WERI-Rb-1 (cell line): ENCODE measurements around the gene MAGI2.
"Not testable (repeated sequence)": the region's sequence is repeated elsewhere in the genome, so short reads cannot be mapped to it uniquely, and the experiment has no call there.

Source experiments
- DNase-seq: peaks from one replicate; pipeline ENCODE4 v3.0.0-alpha.2; 2020
- H3K27ac ChIP-seq: fragments of 250-450 bp; sonication (Bioruptor Pico); 2 replicates; pipeline ENCODE4 v1.5.1; 2020; ENCODE audit warnings: mild to moderate bottlenecking, moderate library complexity
- H3K27me3 ChIP-seq: fragments of 250-450 bp; sonication (Bioruptor Pico); 2 replicates; pipeline ENCODE4 v1.5.1; 2021; ENCODE audit warnings: mild to moderate bottlenecking, low read depth, moderate library complexity; ENCODE audit not compliant: insufficient read depth, severe bottlenecking
- H3K36me3 ChIP-seq: fragments of 250-450 bp; sonication (Bioruptor Pico); 2 replicates; pipeline ENCODE4 v1.5.1; 2020; ENCODE audit warnings: mild to moderate bottlenecking, moderate library complexity
- H3K4me3 ChIP-seq: 2 replicates; pipeline ENCODE4 v1.5.1; 2011; ENCODE audit warnings: low read depth, mild to moderate bottlenecking, control low read depth, low read length
- H3K9me3 ChIP-seq: fragments of 250-450 bp; sonication (Bioruptor Pico); 2 replicates; pipeline ENCODE4 v1.5.1; 2021; ENCODE audit warnings: mild to moderate bottlenecking, moderate library complexity; ENCODE audit not compliant: severe bottlenecking
- CTCF ChIP-seq: IDR thresholded peaks from 2 replicates; pipeline ENCODE4 v1.5.1; 2011; ENCODE audit warnings: low read depth, mild to moderate bottlenecking, control low read depth, inconsistent platforms, low read length

The MAGI2 gene

GRCh38 chr7:78006063-78006755 is 1447.3 kb downstream of the MAGI2 start:
- Histone ChIP-seq H3K9me3 (no peaks in the 10 kb centered on the region), H3K27ac (no peak overlapping the region), H3K36me3 (no peaks in the 10 kb centered on the region), H3K27me3 (no peaks in the 10 kb centered on the region), H3K4me3 (no peak overlapping the region)
- TF ChIP-seq CTCF: no peak
- DNase-seq: no peak

- H3K27ac ChIP-seq: no peak overlapping the region
- TF ChIP-seq CTCF: no peak
- H3K9me3 ChIP-seq: no peaks in the 10 kb centered on the region
- no peaks in the 10 kb centered on the region for H3K27me3 ChIP-seq
- DNase-seq: no peak
- no peak overlapping the region for H3K4me3 ChIP-seq
- H3K36me3 ChIP-seq: no peaks in the 10 kb centered on the region
Observed at GRCh38 chr7:78002715-78003114, 1450.8 kb downstream of the MAGI2 start.

- no peak for TF ChIP-seq CTCF
- no peaks in the 10 kb centered on the region for H3K27me3 ChIP-seq
Observed at GRCh38 chr7:78002021-78002420, 1451.4 kb downstream of the MAGI2 start.

GRCh38 chr7:77999168-77999567 is 1454.3 kb downstream of the MAGI2 start:
- H3K9me3 ChIP-seq, H3K27ac ChIP-seq, DNase-seq, H3K27me3 ChIP-seq, H3K4me3 ChIP-seq, H3K36me3 ChIP-seq: not testable (repeated sequence)

More at GRCh38 chr7:78002021-78002420, 1451.4 kb downstream of the MAGI2 start:
- H3K27ac ChIP-seq: no peak overlapping the region
- no peaks in the 10 kb centered on the region for H3K36me3 ChIP-seq
- no peaks in the 10 kb centered on the region for H3K9me3 ChIP-seq
- no peak for DNase-seq
- no peak overlapping the region for H3K4me3 ChIP-seq

GRCh38 chr7:77995717-77996116 is 1457.8 kb downstream of the MAGI2 start:
- Histone ChIP-seq H3K36me3 (no peaks in the 10 kb centered on the region), H3K9me3 (no peaks in the 10 kb centered on the region), H3K27ac (no peak overlapping the region), H3K4me3 (no peak overlapping the region), H3K27me3 (no peaks in the 10 kb centered on the region)
- TF ChIP-seq CTCF: no peak
- no peak for DNase-seq

GRCh38 chr7:77993838-77994237 is 1459.6 kb downstream of the MAGI2 start:
- H3K4me3 ChIP-seq: no peak overlapping the region
- DNase-seq: no peak
- peaks cover 3% of the 10 kb centered on the region for H3K9me3 ChIP-seq
- H3K27ac ChIP-seq: no peak overlapping the region
- H3K27me3 ChIP-seq: no peaks in the 10 kb centered on the region
- no peaks in the 10 kb centered on the region for H3K36me3 ChIP-seq
- no peak for TF ChIP-seq CTCF
